Neuronal stem cell (in vitro differentiated cells): ENCODE data around the gene PSMD7.

ENCODE experiments used
- DNase-seq: peaks from one replicate; pipeline ENCODE4 v3.0.0-alpha.2; 2013; ENCODE audit warnings: low spot score
- H2AFZ ChIP-seq: one replicate; pipeline ENCODE4 v1.6.1; 2013; ENCODE audit warnings: mild to moderate bottlenecking, low read length, inconsistent platforms
- H2AK5ac ChIP-seq: 2 replicates; pipeline ENCODE4 v1.6.1; 2013; ENCODE audit warnings: low read depth, mild to moderate bottlenecking, inconsistent platforms, low read length, moderate library complexity, mixed read lengths
- H2BK120ac ChIP-seq: 2 replicates; pipeline ENCODE4 v1.6.1; 2013; ENCODE audit warnings: low read depth, mild to moderate bottlenecking, inconsistent platforms, low read length, moderate library complexity, mixed read lengths
- H2BK12ac ChIP-seq: one replicate; pipeline ENCODE4 v1.6.1; 2013; ENCODE audit warnings: low read length, inconsistent platforms
- H2BK15ac ChIP-seq: 2 replicates; pipeline ENCODE4 v1.6.1; 2013; ENCODE audit warnings: mild to moderate bottlenecking, low read length, inconsistent platforms, mixed read lengths
- H2BK5ac ChIP-seq: one replicate; pipeline ENCODE4 v1.6.1; 2013; ENCODE audit warnings: inconsistent platforms, mild to moderate bottlenecking, low read length, moderate library complexity
- H3K14ac ChIP-seq: one replicate; pipeline ENCODE4 v1.6.1; 2013; ENCODE audit warnings: low read length, inconsistent platforms
- H3K18ac ChIP-seq: 2 replicates; pipeline ENCODE4 v1.6.1; 2013; ENCODE audit warnings: low read length, inconsistent platforms
- H3K23ac ChIP-seq: 2 replicates; pipeline ENCODE4 v1.6.1; 2013; ENCODE audit warnings: low read depth, mild to moderate bottlenecking, mixed read lengths, low read length, inconsistent platforms; ENCODE audit not compliant: poor library complexity
- H3K27ac ChIP-seq: replicated peaks from 3 replicates; pipeline ENCODE4 v1.5.1; 2013; ENCODE audit warnings: low read length, inconsistent platforms
- H3K27me3 ChIP-seq, 3 experiments: 2 replicates each; pipeline ENCODE4 v1.6.1; 2013; ENCODE audit warnings: low read length in 3 of 3, mild to moderate bottlenecking in 2 of 3, inconsistent platforms in 1 of 3, low read depth in 1 of 3, mixed read lengths in 1 of 3, moderate library complexity in 1 of 3; ENCODE audit not compliant: control insufficient read depth in 3 of 3, insufficient read depth in 3 of 3
- H3K36me3 ChIP-seq, 2 donors: replicated peaks in 1 of 2; 2 replicates each; pipeline ENCODE4 v1.6.1; 2013; ENCODE audit warnings: low read length in 2 of 2; ENCODE audit not compliant: control insufficient read depth in 2 of 2, insufficient read depth in 2 of 2
- H3K4ac ChIP-seq: 2 replicates; pipeline ENCODE4 v1.6.1; 2013; ENCODE audit warnings: inconsistent platforms, mild to moderate bottlenecking, low read length, moderate library complexity
- H3K4me1 ChIP-seq, 2 donors: 1 replicate in 1 of 2; 2 replicates in 1 of 2; pipeline ENCODE4 v1.6.1; 2013; ENCODE audit warnings: low read length in 2 of 2, low read depth in 1 of 2; ENCODE audit not compliant: control insufficient read depth in 2 of 2, insufficient read depth in 1 of 2
- H3K4me2 ChIP-seq: one replicate; pipeline ENCODE4 v1.6.1; 2013; ENCODE audit warnings: mild to moderate bottlenecking, low read length, inconsistent platforms; ENCODE audit not compliant: insufficient read depth, poor library complexity, severe bottlenecking
- H3K4me3 ChIP-seq, 2 donors: 2 replicates each; pipeline ENCODE4 v1.5.1; 2013; ENCODE audit warnings: low read length in 2 of 2, mild to moderate bottlenecking in 2 of 2, inconsistent platforms in 1 of 2, moderate library complexity in 1 of 2
- H3K79me1 ChIP-seq: one replicate; pipeline ENCODE4 v1.6.1; 2013; ENCODE audit warnings: low read depth, mild to moderate bottlenecking, inconsistent platforms, low read length, moderate library complexity
- H3K9ac ChIP-seq: one replicate; pipeline ENCODE4 v1.6.1; 2013; ENCODE audit warnings: mild to moderate bottlenecking, low read depth, low read length, inconsistent platforms; ENCODE audit not compliant: poor library complexity
- H3K9me3 ChIP-seq, 2 donors: replicated peaks in 1 of 2; 2 replicates each; pipeline versions ENCODE3 to v1.6.1; 2013; ENCODE audit warnings: low read length in 2 of 2, mild to moderate bottlenecking in 2 of 2, inconsistent platforms in 1 of 2, low read depth in 1 of 2, mixed read lengths in 1 of 2, moderate library complexity in 1 of 2; ENCODE audit not compliant: control insufficient read depth in 2 of 2, insufficient read depth in 1 of 2
- H4K8ac ChIP-seq: one replicate; pipeline ENCODE4 v1.6.1; 2013; ENCODE audit warnings: low read depth, mild to moderate bottlenecking, inconsistent platforms, low read length, moderate library complexity
- H4K91ac ChIP-seq: one replicate; pipeline ENCODE4 v1.6.1; 2013; ENCODE audit warnings: low read length, low read depth, mild to moderate bottlenecking, inconsistent platforms; ENCODE audit not compliant: poor library complexity
- WGBS, 2 donors: extraction: QIAGEN DNeasy Blood & Tissue Kit; methylation state at CpG; one replicate each; pipeline ENCODE4 v1.1.7; 2013; ENCODE audit warnings: missing lambda C conversion rate in 2 of 2, mixed read lengths in 1 of 2; ENCODE audit not compliant: insufficient read length in 2 of 2, insufficient replicate concordance in 1 of 2; ENCODE audit errors: extremely low coverage in 2 of 2; 5-methylcytosine and 5-hydroxymethylcytosine counted together

PSMD7 gene

GRCh38 chr16:74253161-74253938 is 43.3 kb upstream of the PSMD7 start:
- H2BK120ac ChIP-seq: no peak overlapping the region
- H3K9me3 ChIP-seq: no peaks in the 10 kb centered on the region
- no CpG with 5 or more reads among the region's 6 CpGs for WGBS, 2 donors

GRCh38 chr16:74257061-74257460 is 39.6 kb upstream of the PSMD7 start:
- no peaks in the 10 kb centered on the region for H3K36me3 ChIP-seq
- no peak overlapping the region for H4K91ac ChIP-seq
- H4K8ac ChIP-seq: no peak overlapping the region
- H2BK12ac ChIP-seq: no peak overlapping the region
- no peak for DNase-seq
- H2BK120ac ChIP-seq: no peak overlapping the region
- H2AK5ac ChIP-seq: no peak overlapping the region
- H3K4me3 ChIP-seq: no peak overlapping the region
- no peak overlapping the region for H2AFZ ChIP-seq
- no CpG with 5 or more reads among the region's 7 CpGs for WGBS, 2 donors
- no peak overlapping the region for H2BK5ac ChIP-seq
- H3K14ac ChIP-seq: no peak overlapping the region
- no peaks in the 10 kb centered on the region for H3K4me1 ChIP-seq
- peaks cover 0 to 3% (median 0%) of the 10 kb centered on the region in 3 experiments for H3K27me3 ChIP-seq
- H3K27ac ChIP-seq: no peak overlapping the region
- no peak overlapping the region for H3K9ac ChIP-seq
- no peak overlapping the region for H3K4me2 ChIP-seq
- no peak overlapping the region for H3K4ac ChIP-seq
- no peak overlapping the region for H2BK15ac ChIP-seq
- H3K9me3 ChIP-seq: no peaks in the 10 kb centered on the region
- no peak overlapping the region for H3K23ac ChIP-seq
- no peak overlapping the region for H3K18ac ChIP-seq
- no peaks in the 10 kb centered on the region for H3K79me1 ChIP-seq

More at GRCh38 chr16:74253161-74253938, 43.3 kb upstream of the PSMD7 start:
- Histone ChIP-seq H3K27me3 (peaks cover 0 to 2% (median 0%) of the 10 kb centered on the region in 3 experiments), H3K18ac (no peak overlapping the region), H3K4me1 (peaks cover 0 to 3% of the 10 kb centered on the region in 2 donors), H3K9ac (no peak overlapping the region), H3K36me3 (no peaks in the 10 kb centered on the region), H2BK15ac (no peak overlapping the region), H2AK5ac (no peak overlapping the region), H3K23ac (no peak overlapping the region), H3K79me1 (no peaks in the 10 kb centered on the region), H2AFZ (no peak overlapping the region), H3K4me2 (no peak overlapping the region), H3K4me3 (no peak overlapping the region), H4K8ac (no peak overlapping the region), H3K27ac (no peak overlapping the region), H4K91ac (no peak overlapping the region), H2BK12ac (no peak overlapping the region), H3K14ac (no peak overlapping the region), H3K4ac (no peak overlapping the region), H2BK5ac (no peak overlapping the region)
- DNase-seq: no peak

GRCh38 chr16:74261068-74261467 is 35.5 kb upstream of the PSMD7 start:
- H3K4ac ChIP-seq: no peak overlapping the region

GRCh38 chr16:74264811-74265210 is 31.8 kb upstream of the PSMD7 start:
- DNase-seq: no peak
- no peak overlapping the region for H2BK15ac ChIP-seq
- no peak overlapping the region for H3K9ac ChIP-seq
- no peaks in the 10 kb centered on the region for H3K79me1 ChIP-seq
- no CpG with 5 or more reads among the region's 3 CpGs for WGBS, 2 donors
- no peak overlapping the region for H3K18ac ChIP-seq
- no peak overlapping the region for H2AK5ac ChIP-seq
- no peaks in the 10 kb centered on the region for H3K27me3 ChIP-seq
- no peak overlapping the region for H2BK120ac ChIP-seq
- H3K4ac ChIP-seq: no peak overlapping the region
- H3K36me3 ChIP-seq: no peaks in the 10 kb centered on the region
- H2AFZ ChIP-seq: no peak overlapping the region
- H3K9me3 ChIP-seq: no peaks in the 10 kb centered on the region
- H3K23ac ChIP-seq: no peak overlapping the region
- H2BK5ac ChIP-seq: no peak overlapping the region
- no peak overlapping the region for H3K4me2 ChIP-seq
- H3K14ac ChIP-seq: no peak overlapping the region
- no peak overlapping the region for H3K4me3 ChIP-seq
- H3K4me1 ChIP-seq: no peaks in the 10 kb centered on the region
- H4K8ac ChIP-seq: no peak overlapping the region
- H3K27ac ChIP-seq: no peak overlapping the region
- H4K91ac ChIP-seq: no peak overlapping the region
- H2BK12ac ChIP-seq: no peak overlapping the region

More at GRCh38 chr16:74261068-74261467, 35.5 kb upstream of the PSMD7 start:
- H3K79me1 ChIP-seq: no peaks in the 10 kb centered on the region
- H3K14ac ChIP-seq: no peak overlapping the region
- no peak overlapping the region for H2BK15ac ChIP-seq
- no peak overlapping the region for H3K18ac ChIP-seq
- H3K27me3 ChIP-seq: peaks cover 0 to 3% (median 0%) of the 10 kb centered on the region in 3 experiments
- H3K9me3 ChIP-seq: no peaks in the 10 kb centered on the region
- no peak overlapping the region for H3K27ac ChIP-seq
- no CpG with 5 or more reads among the region's 5 CpGs for WGBS, 2 donors
- H3K23ac ChIP-seq: no peak overlapping the region
- no peak overlapping the region for H2BK5ac ChIP-seq
- H3K4me1 ChIP-seq: no peaks in the 10 kb centered on the region
- no peak overlapping the region for H3K4me3 ChIP-seq
- H2AFZ ChIP-seq: no peak overlapping the region
- no peak overlapping the region for H2BK120ac ChIP-seq
- H2BK12ac ChIP-seq: no peak overlapping the region
- H3K9ac ChIP-seq: no peak overlapping the region
- H3K36me3 ChIP-seq: no peaks in the 10 kb centered on the region
- no peak overlapping the region for H4K91ac ChIP-seq
- H3K4me2 ChIP-seq: no peak overlapping the region
- no peak for DNase-seq
- H4K8ac ChIP-seq: no peak overlapping the region
- no peak overlapping the region for H2AK5ac ChIP-seq
